CD14-positive monocyte (primary cell): Measurements from ENCODE around the gene PLA2G2E. TPM values are rescaled to one million over a fixed set of nuclear protein-coding genes. Genes with fewer than 3 reads are reported as not detected.

Experiments used
- DNase-seq, 3 donors: peaks; one replicate each; pipeline ENCODE4 v3.0.0-alpha.2; 2011 to 2022
- H2AFZ ChIP-seq: 2 replicates; pipeline ENCODE4 v1.6.0; 2012; ENCODE audit warnings: mild to moderate bottlenecking, low read depth, low read length, inconsistent platforms; ENCODE audit not compliant: insufficient read depth, poor library complexity, severe bottlenecking
- H3K27ac ChIP-seq, 2 donors: 1 replicate in 1 of 2; 2 replicates in 1 of 2; pipeline ENCODE4 v1.5.1; 2012 to 2013; ENCODE audit warnings: low read length in 2 of 2, control low read depth in 1 of 2, inconsistent platforms in 1 of 2, low read depth in 1 of 2, mild to moderate bottlenecking in 1 of 2
- H3K27me3 ChIP-seq, 2 donors: one replicate each; pipeline versions ENCODE4 v1.6.0 to v1.6.1; 2011 to 2013; ENCODE audit warnings: low read length in 2 of 2; ENCODE audit not compliant: control insufficient read depth in 2 of 2, insufficient read depth in 2 of 2
- H3K36me3 ChIP-seq, 2 donors: replicated peaks in 1 of 2; 1 replicate in 1 of 2; 2 replicates in 1 of 2; pipeline versions ENCODE4 v1.5.1 to v1.6.1; 2012 to 2013; ENCODE audit warnings: low read length in 2 of 2, control low read depth in 1 of 2, inconsistent platforms in 1 of 2, mild to moderate bottlenecking in 1 of 2; ENCODE audit not compliant: insufficient read depth in 2 of 2, control insufficient read depth in 1 of 2
- H3K4me1 ChIP-seq, 2 donors: 1 replicate in 1 of 2; 2 replicates in 1 of 2; pipeline versions ENCODE4 v1.5.1 to v1.6.1; 2012 to 2013; ENCODE audit warnings: low read length in 2 of 2, control low read depth in 1 of 2, inconsistent platforms in 1 of 2, mild to moderate bottlenecking in 1 of 2, moderate library complexity in 1 of 2; ENCODE audit not compliant: insufficient read depth in 2 of 2, control insufficient read depth in 1 of 2
- H3K4me2 ChIP-seq: replicated peaks from 2 replicates; pipeline ENCODE3; 2012; ENCODE audit warnings: low read length, moderate library complexity, mild to moderate bottlenecking; ENCODE audit not compliant: poor library complexity, severe bottlenecking; ENCODE audit errors: extremely low read depth
- H3K4me3 ChIP-seq, 3 experiments: fragments of 200-600 bp in 1 of 3; sonication (generic) in 1 of 3; replicated peaks in 1 of 3; 1 replicate in 2 of 3; 2 replicates in 1 of 3; pipeline ENCODE4 v1.5.1; 2011 to 2013; ENCODE audit warnings: low read length in 3 of 3, mild to moderate bottlenecking in 3 of 3, control low read depth in 2 of 3, low read depth in 2 of 3, inconsistent platforms in 1 of 3, moderate library complexity in 1 of 3
- H3K79me2 ChIP-seq: 2 replicates; pipeline ENCODE4 v1.6.0; 2012; ENCODE audit warnings: mild to moderate bottlenecking, control low read depth, inconsistent platforms, low read length, moderate library complexity; ENCODE audit not compliant: insufficient read depth
- H3K9ac ChIP-seq: 2 replicates; pipeline ENCODE4 v1.6.0; 2017; ENCODE audit warnings: low read length, mild to moderate bottlenecking; ENCODE audit not compliant: insufficient read depth, poor library complexity, severe bottlenecking
- H3K9me3 ChIP-seq, 2 donors: replicated peaks in 1 of 2; 1 replicate in 1 of 2; 2 replicates in 1 of 2; pipeline versions ENCODE4 v1.5.1 to v1.6.1; 2012 to 2013; ENCODE audit warnings: low read length in 2 of 2, control low read depth in 1 of 2; ENCODE audit not compliant: control insufficient read depth in 1 of 2, insufficient read depth in 1 of 2
- H4K20me1 ChIP-seq: 2 replicates; pipeline ENCODE4 v1.6.0; 2012; ENCODE audit warnings: mild to moderate bottlenecking, low read length, control low read depth, moderate library complexity; ENCODE audit not compliant: insufficient read depth
- H3K27ac Mint-ChIP-seq, 7 donors: one replicate each; pipeline ENCODE4 v1.8.0; 2020; ENCODE audit warnings: mild to moderate bottlenecking in 7 of 7, mixed read lengths in 7 of 7, moderate library complexity in 6 of 7, inconsistent platforms in 2 of 7
- H3K27me3 Mint-ChIP-seq, 3 donors: one replicate each; pipeline ENCODE4 v1.8.0; 2021 to 2022; ENCODE audit warnings: low read depth in 3 of 3, mild to moderate bottlenecking in 3 of 3, mixed read lengths in 3 of 3, moderate library complexity in 3 of 3, inconsistent platforms in 1 of 3
- H3K36me3 Mint-ChIP-seq, 2 donors: one replicate each; pipeline ENCODE4 v1.8.0; 2020; ENCODE audit warnings: mixed read lengths in 2 of 2, inconsistent platforms in 1 of 2, mild to moderate bottlenecking in 1 of 2
- H3K4me1 Mint-ChIP-seq: one replicate; pipeline ENCODE4 v1.8.0; 2020; ENCODE audit warnings: mild to moderate bottlenecking, mixed read lengths
- H3K4me3 Mint-ChIP-seq, 2 donors: one replicate each; pipeline ENCODE4 v1.8.0; 2020; ENCODE audit warnings: mild to moderate bottlenecking in 2 of 2, mixed read lengths in 2 of 2, moderate library complexity in 1 of 2
- H3K9me3 Mint-ChIP-seq, 7 donors: one replicate each; pipeline ENCODE4 v1.8.0; 2020 to 2022; ENCODE audit warnings: mixed read lengths in 7 of 7, mild to moderate bottlenecking in 6 of 7, moderate library complexity in 6 of 7, inconsistent platforms in 2 of 7
- WGBS: methylation state at CpG from one replicate; pipeline ENCODE4 v1.1.5; 2013; ENCODE audit warnings: missing lambda C conversion rate; ENCODE audit not compliant: insufficient coverage; 5-methylcytosine and 5-hydroxymethylcytosine counted together
- intact Hi-C, 2 donors: fragments of 100-400 bp; cut with micrococcal nuclease; formaldehyde crosslinking; loops; one replicate each; pipeline versions ENCODE4 v1.15.0 to v1.15.1; 2023
- polyA plus RNA-seq, 3 donors: library from polyadenylated mRNA; depleted of rRNA in 1 of 3; unstranded in 2 of 3; stranded (reverse) in 1 of 3; fragments of 300-500 nt in 2 of 3; fragments of >200 nt in 1 of 3; fragmentation: Illumina TruSeq in 2 of 3; gene quantifications; 1 replicate in 2 of 3; 2 replicates in 1 of 3; pipeline ENCODE4 v1.2.3, GENCODE V29; 2012 to 2021
- TF ChIP-seq, protein P1 (sequence below): fragments of 200-600 bp; IDR thresholded peaks from one replicate; pipeline ENCODE4 v1.8.0; 2022; ENCODE audit warnings: antibody characterized with exemption, mild to moderate bottlenecking

Gene PLA2G2E
- polyA plus RNA-seq, 3 donors, result not detected

- Mint-ChIP-seq H3K27me3 (peaks cover 0 to 2% (median 0%) of the 10 kb centered on the region in 3 donors), H3K9me3 (no peaks in the 10 kb centered on the region), H3K4me1 (peaks cover 24% of the 10 kb centered on the region), H3K4me3 (no peak overlapping the region), H3K36me3 (peaks cover 30% of the 10 kb centered on the region in 2 donors), H3K27ac (no peak overlapping the region)
- H3K4me1 ChIP-seq, result peaks cover 6 to 9% of the 10 kb centered on the region in 2 donors
- H2AFZ ChIP-seq, result no peak overlapping the region
- H3K36me3 ChIP-seq, result peaks cover 17 to 45% of the 10 kb centered on the region in 2 donors
- H3K9me3 ChIP-seq, result no peaks in the 10 kb centered on the region
- intact Hi-C loops, result no loop called here
- no peaks in the 10 kb centered on the region for H3K27me3 ChIP-seq
- no peak overlapping the region for H3K4me3 ChIP-seq
- no CpG with 5 or more reads among the region's 1 CpG for WGBS
- H3K27ac ChIP-seq, result no peak overlapping the region
- H4K20me1 ChIP-seq, result peaks cover 14% of the 10 kb centered on the region
- no peak overlapping the region for H3K4me2 ChIP-seq
- DNase-seq, result no peak
- TF ChIP-seq, protein P1, sequence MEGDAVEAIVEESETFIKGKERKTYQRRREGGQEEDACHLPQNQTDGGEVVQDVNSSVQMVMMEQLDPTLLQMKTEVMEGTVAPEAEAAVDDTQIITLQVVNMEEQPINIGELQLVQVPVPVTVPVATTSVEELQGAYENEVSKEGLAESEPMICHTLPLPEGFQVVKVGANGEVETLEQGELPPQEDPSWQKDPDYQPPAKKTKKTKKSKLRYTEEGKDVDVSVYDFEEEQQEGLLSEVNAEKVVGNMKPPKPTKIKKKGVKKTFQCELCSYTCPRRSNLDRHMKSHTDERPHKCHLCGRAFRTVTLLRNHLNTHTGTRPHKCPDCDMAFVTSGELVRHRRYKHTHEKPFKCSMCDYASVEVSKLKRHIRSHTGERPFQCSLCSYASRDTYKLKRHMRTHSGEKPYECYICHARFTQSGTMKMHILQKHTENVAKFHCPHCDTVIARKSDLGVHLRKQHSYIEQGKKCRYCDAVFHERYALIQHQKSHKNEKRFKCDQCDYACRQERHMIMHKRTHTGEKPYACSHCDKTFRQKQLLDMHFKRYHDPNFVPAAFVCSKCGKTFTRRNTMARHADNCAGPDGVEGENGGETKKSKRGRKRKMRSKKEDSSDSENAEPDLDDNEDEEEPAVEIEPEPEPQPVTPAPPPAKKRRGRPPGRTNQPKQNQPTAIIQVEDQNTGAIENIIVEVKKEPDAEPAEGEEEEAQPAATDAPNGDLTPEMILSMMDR, result no peak
- peaks cover 46% of the 10 kb centered on the region for H3K79me2 ChIP-seq
- H3K9ac ChIP-seq, result no peak overlapping the region
Measured at GRCh38 chr1:19888112-19888511, 35.3 kb downstream of the PLA2G2E start.

DNA sequence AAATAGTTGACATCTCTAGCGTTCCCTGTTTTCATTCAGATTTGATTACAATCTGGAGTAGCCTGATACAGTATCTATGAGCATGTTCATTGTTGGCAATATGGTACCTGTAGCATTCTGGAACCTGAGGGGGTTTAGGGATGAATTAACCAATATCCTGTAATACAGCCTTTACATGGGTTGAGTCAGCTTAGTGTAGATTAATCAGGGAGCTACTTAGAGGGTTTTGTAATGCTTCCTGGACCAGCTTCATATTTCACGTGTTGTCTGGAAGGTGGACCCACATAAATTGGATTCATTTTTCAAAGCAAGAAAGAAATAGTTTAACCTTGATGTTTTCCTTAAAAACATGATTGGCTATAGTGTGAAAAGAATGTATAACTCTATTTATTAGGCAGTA, 37.6 kb downstream of the PLA2G2E start:
- no peaks in the 10 kb centered on the region for H3K27me3 ChIP-seq
- no peak overlapping the region for H3K4me3 ChIP-seq
- H3K79me2 ChIP-seq, result peaks cover 51% of the 10 kb centered on the region
- H3K9me3 ChIP-seq, result no peaks in the 10 kb centered on the region
- H3K4me1 Mint-ChIP-seq, result peaks cover 27% of the 10 kb centered on the region
- no peak for DNase-seq
- no CpG with 5 or more reads among the region's 2 CpGs for WGBS
- H4K20me1 ChIP-seq, result peaks cover 14% of the 10 kb centered on the region
- no peak overlapping the region for H3K4me3 Mint-ChIP-seq
- intact Hi-C loops, result no loop called here
- no peak overlapping the region for H3K4me2 ChIP-seq
- H3K9me3 Mint-ChIP-seq, result peaks cover 0 to 2% (median 0%) of the 10 kb centered on the region in 7 donors
- H3K4me1 ChIP-seq, result peaks cover 14 to 17% of the 10 kb centered on the region in 2 donors
- H2AFZ ChIP-seq, result no peak overlapping the region
- H3K27ac Mint-ChIP-seq, result no peak overlapping the region
- peaks cover 9 to 11% of the 10 kb centered on the region in 2 donors for H3K36me3 Mint-ChIP-seq
- H3K36me3 ChIP-seq, result peaks cover 0 to 22% of the 10 kb centered on the region in 2 donors
- H3K27ac ChIP-seq, result no peak overlapping the region
- H3K9ac ChIP-seq, result no peak overlapping the region
- TF ChIP-seq, protein P1, result no peak
- peaks cover 0 to 2% (median 2%) of the 10 kb centered on the region in 3 donors for H3K27me3 Mint-ChIP-seq
